Measurements from ENCODE around the gene NCOA3.

DNA sequence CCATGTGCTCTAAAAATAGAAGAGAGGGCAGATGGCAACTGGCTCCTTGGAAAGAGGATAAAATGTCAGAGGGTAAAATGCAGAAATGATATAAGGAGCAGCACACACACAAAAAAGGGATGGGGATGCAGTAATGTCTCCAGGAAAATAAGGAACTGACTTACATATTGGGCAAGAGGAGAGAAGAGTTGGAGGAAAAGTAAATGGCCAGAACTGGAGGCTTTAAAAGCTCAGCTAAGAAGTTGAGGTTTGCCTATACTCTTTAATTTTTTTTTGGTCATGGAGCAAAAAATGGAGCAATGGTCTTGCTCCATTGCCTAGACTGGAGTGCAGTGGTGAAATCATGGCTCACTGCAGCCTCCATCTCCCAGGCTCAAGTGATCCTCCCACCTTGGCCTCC, 189.9 kb downstream of the NCOA3 start:
- TF ChIP-seq POLR2A (IDR thresholded peaks at IDR 0.05; ENCODE audit: low read length) (no peak), GATA1 (IDR thresholded peaks at IDR 0.05; ENCODE audit: low read depth, low read length) (no peak)
